ENCODE measurements around the gene MPPED1.

GRCh38 chr22:43437871-43438475, 26.2 kb downstream of the MPPED1 start:
- TF ChIP-seq TEAD4 (IDR thresholded peaks at IDR 0.05; ENCODE audit: borderline replicate concordance, insufficient read depth) (no peak), FOSL2 (IDR thresholded peaks at IDR 0.05; ENCODE audit: borderline replicate concordance, low read depth) (no peak), MAX (IDR thresholded peaks at IDR 0.05; ENCODE audit: low read depth) (no peak), SIN3A (IDR thresholded peaks at IDR 0.05; ENCODE audit: borderline replicate concordance, low read depth, low read length) (no peak), GABPA (IDR thresholded peaks at IDR 0.05; ENCODE audit: low read depth) (no peak)
